AG20443 (cell line): ENCODE results near the gene HACD4.
"Not testable (repeated sequence)": the region's sequence is repeated elsewhere in the genome, so short reads cannot be mapped to it uniquely, and the experiment has no call there.

Experiments used
- DNase-seq: peaks from one replicate; pipeline ENCODE4 v3.0.0; 2012; ENCODE audit warnings: low spot score, mixed read lengths

The HACD4 gene

GRCh38 chr9:21016701-21017491 lies 14.5 kb downstream of the HACD4 start:
- DNase-seq = peak; percentile 13

GRCh38 chr9:21015995-21016394 lies 15.4 kb downstream of the HACD4 start:
- DNase-seq = no peak

- DNase-seq = no peak
These were observed 16.2 kb downstream of the HACD4 start for GRCh38 chr9:21015129-21015815.

- DNase-seq = no peak
These were observed 29.4 kb downstream of the HACD4 start for GRCh38 chr9:21002040-21002439.

- DNase-seq = no peak
These were observed 29.9 kb downstream of the HACD4 start for GRCh38 chr9:21001581-21001980.

GRCh38 chr9:20997503-20998076 lies 33.9 kb downstream of the HACD4 start:
- DNase-seq = no peak

- no peak for DNase-seq
These were observed 34.6 kb downstream of the HACD4 start for GRCh38 chr9:20996809-20997208.

GRCh38 chr9:20995616-20996015 lies 35.8 kb downstream of the HACD4 start:
- no peak for DNase-seq

GRCh38 chr9:20994486-20994885 lies 37.0 kb downstream of the HACD4 start:
- DNase-seq = no peak

GRCh38 chr9:20990867-20991266 lies 40.6 kb downstream of the HACD4 start:
- no peak for DNase-seq

GRCh38 chr9:20989923-20990341 lies 41.5 kb downstream of the HACD4 start:
- no peak for DNase-seq

GRCh38 chr9:20988671-20989315 lies 42.6 kb downstream of the HACD4 start:
- no peak for DNase-seq

GRCh38 chr9:20988061-20988460 lies 43.4 kb downstream of the HACD4 start:
- DNase-seq = no peak

- DNase-seq = no peak
These were observed 43.9 kb downstream of the HACD4 start for GRCh38 chr9:20987521-20987920.

GRCh38 chr9:20985851-20986600 lies 45.4 kb downstream of the HACD4 start:
- DNase-seq = no peak

- peak; percentile 34 for DNase-seq
These were observed 46.9 kb downstream of the HACD4 start for GRCh38 chr9:20984506-20984905.

GRCh38 chr9:20981486-20981885 lies 50.0 kb downstream of the HACD4 start:
- peak; percentile 60 for DNase-seq

- DNase-seq = peak; percentile 61
These were observed 50.5 kb downstream of the HACD4 start for GRCh38 chr9:20980832-20981455.

- no peak for DNase-seq
These were observed 53.2 kb downstream of the HACD4 start for GRCh38 chr9:20978249-20978648.

GRCh38 chr9:20974191-20974938 lies 57.1 kb downstream of the HACD4 start:
- not testable (repeated sequence) for DNase-seq
